ENCODE measurements around the gene ADSS2. TPM values are rescaled to one million over a fixed set of nuclear protein-coding genes. Genes with fewer than 3 reads are reported as not detected.

ADSS2 gene
- total RNA-seq, 4 donors from 2014 or later: 8.0 to 18.4 (median 9.9) TPM

DNA sequence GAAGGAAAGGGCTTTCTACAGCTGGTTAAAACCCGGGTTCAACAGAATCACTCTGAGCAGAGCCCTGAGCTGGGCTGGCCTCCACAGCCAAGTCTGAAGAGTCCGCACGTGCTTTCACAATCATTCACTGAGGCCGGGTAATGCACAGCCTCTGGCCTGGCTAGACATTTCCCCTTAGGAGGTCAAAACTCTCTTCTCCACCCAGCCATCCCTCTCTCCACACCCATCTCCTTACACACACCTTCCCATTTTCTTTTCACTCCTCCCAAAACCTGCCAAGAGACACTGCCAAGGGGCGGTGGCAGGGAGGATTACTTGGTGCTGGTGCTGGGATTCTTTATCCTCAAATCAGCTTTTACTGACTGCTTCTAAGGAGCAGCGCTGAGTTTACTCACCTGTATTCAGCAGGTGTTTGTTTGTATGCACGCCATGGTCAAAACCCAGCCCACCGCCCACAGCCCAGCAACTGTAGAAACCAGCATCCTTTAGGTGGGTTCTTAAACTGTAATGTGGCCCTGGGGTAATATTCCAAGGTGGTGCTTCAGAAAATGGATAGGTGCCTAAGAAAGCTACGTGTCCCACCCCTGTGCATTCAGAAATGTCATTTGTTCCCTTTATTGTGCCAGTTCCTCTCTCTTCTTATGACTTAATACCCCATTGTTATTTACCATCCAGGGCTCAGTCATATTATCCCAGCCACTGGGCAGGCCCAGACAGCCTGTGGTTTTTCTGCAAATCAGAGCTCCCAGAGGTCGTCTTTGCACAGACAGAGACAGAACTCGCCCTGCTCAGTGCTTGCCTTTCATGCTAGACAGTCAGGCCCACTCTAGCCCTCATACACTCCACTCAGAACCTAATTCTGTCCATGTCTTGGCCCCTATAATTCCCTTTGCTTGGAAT is 80.2 kb downstream of the ADSS2 start:
- Histone ChIP-seq H3K27me3 (no peaks in the 10 kb centered on the region), H3K9me3 (no peaks in the 10 kb centered on the region), H3K4me1 (no peaks in the 10 kb centered on the region), H3K36me3 (no peaks in the 10 kb centered on the region), H3K4me3 (no peak overlapping the region), H3K27ac (no peak overlapping the region)
- DNase-seq: no peak
- intact Hi-C loops (cut with DNase I; ENCODE audit: low total_unique reads): no loop called here
- in situ Hi-C loops (cut with MboI; ENCODE audit: low sequenced_read_pairs in 4 of 4): no loop called here
- ATAC-seq: no peak
- TF ChIP-seq POLR2A (IDR thresholded peaks at IDR 0.05): no peak
- TF ChIP-seq, protein P1, sequence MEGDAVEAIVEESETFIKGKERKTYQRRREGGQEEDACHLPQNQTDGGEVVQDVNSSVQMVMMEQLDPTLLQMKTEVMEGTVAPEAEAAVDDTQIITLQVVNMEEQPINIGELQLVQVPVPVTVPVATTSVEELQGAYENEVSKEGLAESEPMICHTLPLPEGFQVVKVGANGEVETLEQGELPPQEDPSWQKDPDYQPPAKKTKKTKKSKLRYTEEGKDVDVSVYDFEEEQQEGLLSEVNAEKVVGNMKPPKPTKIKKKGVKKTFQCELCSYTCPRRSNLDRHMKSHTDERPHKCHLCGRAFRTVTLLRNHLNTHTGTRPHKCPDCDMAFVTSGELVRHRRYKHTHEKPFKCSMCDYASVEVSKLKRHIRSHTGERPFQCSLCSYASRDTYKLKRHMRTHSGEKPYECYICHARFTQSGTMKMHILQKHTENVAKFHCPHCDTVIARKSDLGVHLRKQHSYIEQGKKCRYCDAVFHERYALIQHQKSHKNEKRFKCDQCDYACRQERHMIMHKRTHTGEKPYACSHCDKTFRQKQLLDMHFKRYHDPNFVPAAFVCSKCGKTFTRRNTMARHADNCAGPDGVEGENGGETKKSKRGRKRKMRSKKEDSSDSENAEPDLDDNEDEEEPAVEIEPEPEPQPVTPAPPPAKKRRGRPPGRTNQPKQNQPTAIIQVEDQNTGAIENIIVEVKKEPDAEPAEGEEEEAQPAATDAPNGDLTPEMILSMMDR (IDR thresholded peaks at IDR 0.05 in 4 of 5, conservative IDR thresholded peaks at IDR 0.05 in 1 of 5): no peak

DNA sequence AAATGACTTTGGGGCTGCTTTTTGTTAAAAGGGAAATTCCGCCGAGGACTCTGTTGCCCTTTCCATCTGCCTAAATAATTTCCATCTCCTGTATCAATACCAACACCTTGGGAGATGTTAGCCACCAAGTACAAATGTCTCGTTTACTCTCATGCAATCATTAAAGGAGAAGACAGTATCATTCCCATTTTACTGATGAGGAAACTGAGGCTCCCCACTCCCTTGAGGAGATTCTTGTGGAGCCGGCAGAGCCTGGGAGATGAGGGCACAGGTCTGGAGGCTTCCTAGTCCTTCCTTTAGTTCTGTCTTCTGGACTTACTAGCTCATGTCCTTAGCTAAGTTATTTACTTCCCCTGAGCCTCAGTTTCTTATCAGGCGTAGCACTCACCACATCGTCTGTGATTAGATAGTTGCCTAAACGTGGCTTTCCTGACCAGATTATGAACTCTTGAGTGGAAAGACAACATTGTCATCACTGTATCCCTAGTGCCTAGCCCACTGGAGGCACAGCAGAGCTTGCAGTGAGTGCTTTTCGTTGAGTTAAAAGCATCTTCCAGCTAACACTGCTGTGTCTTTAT is 81.6 kb downstream of the ADSS2 start:
- no peak overlapping the region for H3K27ac ChIP-seq
- ATAC-seq (no peak), DNase-seq (no peak)
- H3K4me1 ChIP-seq: no peaks in the 10 kb centered on the region
- H3K27me3 ChIP-seq: no peaks in the 10 kb centered on the region
- no peaks in the 10 kb centered on the region for H3K9me3 ChIP-seq
- no peaks in the 10 kb centered on the region for H3K36me3 ChIP-seq
- no peak overlapping the region for H3K4me3 ChIP-seq
- in situ Hi-C loops (cut with MboI; ENCODE audit: low sequenced_read_pairs in 4 of 4) (no loop called here), intact Hi-C loops (cut with DNase I; ENCODE audit: low total_unique reads) (no loop called here)
- TF ChIP-seq POLR2A (IDR thresholded peaks at IDR 0.05): no peak
- TF ChIP-seq, protein P1 (IDR thresholded peaks at IDR 0.05 in 4 of 5, conservative IDR thresholded peaks at IDR 0.05 in 1 of 5): no peak

DNA sequence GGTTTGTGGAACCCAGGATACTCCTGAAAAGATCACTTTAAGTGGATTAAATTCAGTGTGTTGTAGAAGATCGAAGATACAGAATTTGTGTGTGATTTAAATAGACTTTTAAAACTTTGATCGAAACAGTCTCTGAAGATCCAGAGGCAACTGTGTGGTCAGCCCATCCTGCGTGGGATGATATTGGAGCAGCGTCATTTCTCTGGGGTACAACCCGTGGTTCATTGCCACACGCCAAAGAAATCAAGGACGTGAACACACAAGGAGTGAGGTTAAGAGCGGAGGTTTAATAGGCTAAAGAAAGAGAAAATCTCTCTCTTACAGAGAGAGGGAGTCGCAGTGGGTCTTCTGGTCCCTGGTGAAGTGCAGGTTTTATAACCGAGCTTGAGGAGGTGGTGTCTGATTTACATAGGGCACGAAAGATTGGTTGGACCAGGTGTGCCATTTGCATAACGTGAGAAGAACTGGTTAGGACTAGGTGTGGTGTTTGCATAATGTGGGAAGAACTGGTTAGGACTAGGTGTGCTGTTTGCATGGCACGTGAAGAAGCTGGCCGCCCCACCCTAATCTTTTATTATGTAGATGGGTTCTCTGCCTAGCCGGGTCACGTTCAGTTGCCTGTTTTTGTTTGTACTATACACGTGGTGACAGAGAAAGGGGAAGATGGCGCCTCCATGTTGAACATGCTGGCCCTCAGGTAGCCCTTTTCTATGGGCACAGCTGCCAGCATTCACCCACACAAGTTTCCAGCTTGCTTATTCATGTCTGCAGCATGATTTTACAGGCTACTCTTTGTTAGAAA is 82.3 kb downstream of the ADSS2 start:
- H3K9me3 ChIP-seq: no peaks in the 10 kb centered on the region
- H3K4me3 ChIP-seq: no peak overlapping the region
- ATAC-seq: no peak
- H3K27me3 ChIP-seq: no peaks in the 10 kb centered on the region
- TF ChIP-seq, protein P1 (IDR thresholded peaks at IDR 0.05 in 4 of 5, conservative IDR thresholded peaks at IDR 0.05 in 1 of 5): no peak
- no peak for TF ChIP-seq POLR2A (IDR thresholded peaks at IDR 0.05)
- intact Hi-C loops (cut with DNase I; ENCODE audit: low total_unique reads): no loop called here
- in situ Hi-C loops (cut with MboI; ENCODE audit: low sequenced_read_pairs in 4 of 4): no loop called here
- no peak for DNase-seq
- no peaks in the 10 kb centered on the region for H3K4me1 ChIP-seq
- H3K36me3 ChIP-seq: no peaks in the 10 kb centered on the region
- H3K27ac ChIP-seq: no peak overlapping the region

DNA sequence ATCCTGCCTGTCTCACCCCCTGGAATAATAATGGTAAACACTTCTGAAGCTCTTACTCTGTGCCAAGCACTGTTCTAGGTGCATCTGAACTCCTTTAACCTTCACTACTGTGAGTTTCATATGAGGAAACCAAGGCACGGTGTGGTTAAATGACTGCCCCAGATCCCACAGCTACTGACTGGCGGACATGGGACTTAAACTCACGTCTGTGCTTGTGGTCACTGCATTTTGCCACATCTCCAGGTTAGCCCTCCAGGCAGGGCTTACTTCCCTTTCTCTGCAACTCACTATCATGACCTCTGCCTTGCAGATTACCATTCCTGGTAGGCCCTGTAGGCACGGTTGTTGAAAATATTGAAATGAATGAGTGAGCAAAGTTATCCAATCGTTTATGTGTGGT is 83.4 kb downstream of the ADSS2 start:
- H3K9me3 ChIP-seq: no peaks in the 10 kb centered on the region
- H3K27ac ChIP-seq: no peak overlapping the region
- H3K4me1 ChIP-seq: no peaks in the 10 kb centered on the region
- no peak for ATAC-seq
- H3K36me3 ChIP-seq: no peaks in the 10 kb centered on the region
- no peak for TF ChIP-seq POLR2A (IDR thresholded peaks at IDR 0.05)
- TF ChIP-seq, protein P1 (IDR thresholded peaks at IDR 0.05 in 4 of 5, conservative IDR thresholded peaks at IDR 0.05 in 1 of 5): no peak
- intact Hi-C loops (cut with DNase I; ENCODE audit: low total_unique reads) (no loop called here), in situ Hi-C loops (cut with MboI; ENCODE audit: low sequenced_read_pairs in 4 of 4) (no loop called here)
- H3K27me3 ChIP-seq: no peaks in the 10 kb centered on the region
- no peak for DNase-seq
- no peak overlapping the region for H3K4me3 ChIP-seq
